SW 1271 (cell line): Measurements from ENCODE around the gene MED16.

Experiments
- DNase-seq, 2 experiments: peaks; one replicate each; lab custom pipeline; 2025; lab: John Stamatoyannopoulos, UW

MED16 gene

DNA sequence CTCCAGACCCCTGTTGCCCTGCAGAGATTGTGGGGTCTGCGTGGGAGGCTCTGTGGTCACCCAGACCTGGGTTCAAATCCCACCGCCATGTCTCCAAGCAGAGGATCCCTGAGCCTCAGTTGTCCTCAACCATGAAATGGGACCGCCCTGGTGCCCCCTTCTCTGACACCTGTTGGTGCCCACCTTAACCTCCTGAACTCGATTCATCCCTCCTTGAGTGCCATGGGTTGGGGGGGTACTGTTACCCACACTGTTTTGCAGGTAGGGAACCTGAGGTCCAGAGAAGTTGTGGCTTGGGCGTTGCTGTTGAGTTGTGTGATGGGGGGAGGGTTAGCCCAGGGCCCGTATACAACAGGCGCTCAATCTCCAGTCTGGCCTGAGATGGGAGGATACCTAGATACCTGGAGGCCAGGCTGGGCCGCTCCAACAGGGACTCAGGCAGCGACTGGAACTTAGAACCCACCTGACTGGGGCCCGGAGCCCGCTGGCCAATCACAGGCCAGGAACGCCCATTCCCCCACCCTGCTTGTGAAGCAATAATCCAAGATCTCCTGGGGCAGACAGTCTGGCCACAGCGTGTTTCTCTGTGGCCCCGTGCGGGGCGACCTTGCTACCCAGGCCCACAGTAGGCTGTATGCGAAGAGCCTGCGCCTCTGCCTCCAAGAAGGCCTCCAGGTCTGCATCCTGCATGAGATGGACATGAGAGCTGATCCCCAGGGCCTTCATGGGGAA lies 35.6 kb upstream of the MED16 start:
- DNase-seq: no peak

DNA sequence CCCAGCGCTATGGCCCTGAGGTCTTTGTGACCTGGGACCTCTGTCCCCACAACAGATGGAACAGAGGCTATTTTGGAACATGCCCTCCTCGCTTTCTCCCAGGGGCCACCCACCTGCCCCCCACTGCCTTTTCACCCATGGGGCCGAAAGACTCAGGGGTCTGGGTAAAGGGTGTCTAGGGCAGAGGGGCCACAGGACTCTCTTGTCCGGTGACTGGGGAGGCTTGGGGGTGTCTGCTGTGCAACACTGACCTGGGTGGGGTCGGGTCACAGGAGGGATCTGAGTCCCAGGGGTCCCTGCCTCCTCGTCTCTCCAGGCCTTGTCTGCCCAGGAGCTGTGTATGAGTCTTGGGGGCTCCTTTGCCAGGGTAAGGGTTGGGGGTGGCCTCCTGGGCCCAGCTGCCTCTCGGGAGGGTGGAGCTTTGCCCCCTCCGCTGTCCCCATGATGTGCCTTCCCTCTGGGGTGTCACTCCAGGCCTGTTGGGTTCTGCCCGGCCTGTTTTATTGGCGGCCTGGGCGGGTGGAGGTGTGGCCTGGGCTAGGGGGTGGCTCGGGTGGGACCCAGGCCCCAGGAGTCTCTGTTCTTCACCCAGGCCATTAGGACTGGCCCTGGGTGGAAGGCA lies 34.9 kb upstream of the MED16 start:
- DNase-seq: no peak

DNA sequence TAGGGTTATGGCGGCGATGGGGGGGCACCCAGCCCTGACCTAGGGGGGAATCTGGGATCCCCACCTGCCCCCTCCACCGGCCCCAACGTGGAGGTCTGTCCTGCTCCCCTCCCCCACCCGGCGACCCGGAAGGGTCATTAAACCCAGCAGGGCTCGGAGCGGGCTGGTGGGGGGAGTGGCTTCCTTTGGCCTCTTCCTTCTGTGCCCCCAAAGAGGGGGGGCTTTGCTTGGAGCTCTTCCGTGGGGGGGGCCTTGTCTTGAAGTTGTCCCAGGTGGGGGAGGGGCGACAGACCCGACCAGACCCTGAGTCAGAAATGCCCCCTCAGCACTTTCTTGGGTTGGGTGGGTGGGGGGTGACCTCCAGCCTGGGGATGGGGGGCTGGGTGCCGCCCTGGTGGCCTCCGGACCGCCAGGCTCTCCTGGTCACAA lies 34.4 kb upstream of the MED16 start:
- DNase-seq: no peak

- no peak for DNase-seq
Observed at GRCh38 chr19:926589-927350, 33.8 kb upstream of the MED16 start.

- no peak for DNase-seq
Observed at GRCh38 chr19:926323-926588, 33.3 kb upstream of the MED16 start.

DNA sequence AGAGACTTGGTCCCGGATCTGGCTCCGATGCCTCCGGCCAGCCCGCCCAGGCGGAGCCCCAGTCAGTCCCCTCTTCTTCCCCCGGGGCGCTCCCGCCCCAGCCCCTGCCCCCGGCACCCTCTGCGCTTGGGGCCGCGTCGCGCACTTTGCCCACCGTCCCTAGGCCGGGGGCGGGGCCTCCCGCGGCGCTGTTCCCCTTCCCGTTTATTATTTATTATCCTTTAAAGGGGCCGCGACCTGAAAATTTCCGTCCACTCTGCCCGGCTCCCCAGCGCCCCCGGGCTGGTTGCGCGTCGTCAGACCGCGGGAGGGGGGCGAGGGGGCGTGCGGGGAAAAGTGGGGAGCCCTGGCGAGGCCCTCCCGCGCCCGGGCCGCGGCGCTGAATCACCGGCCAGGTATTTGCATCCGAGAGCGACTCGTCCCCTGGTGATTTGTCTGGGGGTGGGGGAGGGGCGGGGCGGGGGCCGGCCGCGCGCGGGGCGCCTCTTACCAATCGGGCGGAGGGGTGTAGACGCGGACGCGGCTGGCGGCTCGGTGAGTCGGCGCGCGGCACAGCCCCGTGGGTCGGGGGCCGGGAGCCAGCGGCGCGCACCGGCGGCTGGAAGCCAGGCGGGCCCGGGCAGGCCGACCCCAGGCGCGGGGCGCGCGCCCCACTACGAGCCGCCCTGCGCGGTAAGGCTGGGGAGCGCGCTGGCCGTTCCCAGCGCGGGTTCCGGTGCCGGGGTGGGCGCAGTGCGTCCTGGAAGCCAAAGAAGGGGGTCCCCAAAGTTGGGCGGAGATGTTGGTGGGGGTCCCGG lies 32.7 kb upstream of the MED16 start, which contains the start of gene ARID3A:
TSS of gene ARID3A (plus strand) at position 510 of the 797 bp plus-strand sequence. CDS start 3,494 bp downstream, outside the sequence.
- peak; percentile 63 to 86 for DNase-seq

DNA sequence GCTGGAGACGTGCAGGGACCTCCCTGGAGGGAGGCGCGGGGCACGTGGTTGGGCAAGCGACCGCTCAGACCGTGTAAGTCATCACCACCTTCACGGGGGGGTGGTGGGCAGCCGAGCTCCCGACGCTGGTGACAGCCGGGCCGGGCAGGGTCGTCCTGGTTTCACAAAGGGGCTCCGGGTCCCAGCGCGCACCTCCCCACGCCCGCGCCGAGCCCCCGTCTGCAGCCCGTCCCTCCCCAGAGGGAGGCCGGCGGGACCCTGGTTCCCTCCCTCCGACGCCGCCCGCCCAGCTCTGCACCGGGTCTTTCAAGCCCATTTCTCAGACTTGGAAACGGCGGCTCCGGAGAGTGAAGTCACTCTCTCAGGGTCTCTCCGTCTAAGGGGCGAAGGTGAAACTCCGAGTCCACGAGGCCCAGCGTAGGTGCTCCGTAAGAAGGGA lies 32.1 kb upstream of the MED16 start:
- peak in 1 of 2 experiments; percentile 86 for DNase-seq

DNA sequence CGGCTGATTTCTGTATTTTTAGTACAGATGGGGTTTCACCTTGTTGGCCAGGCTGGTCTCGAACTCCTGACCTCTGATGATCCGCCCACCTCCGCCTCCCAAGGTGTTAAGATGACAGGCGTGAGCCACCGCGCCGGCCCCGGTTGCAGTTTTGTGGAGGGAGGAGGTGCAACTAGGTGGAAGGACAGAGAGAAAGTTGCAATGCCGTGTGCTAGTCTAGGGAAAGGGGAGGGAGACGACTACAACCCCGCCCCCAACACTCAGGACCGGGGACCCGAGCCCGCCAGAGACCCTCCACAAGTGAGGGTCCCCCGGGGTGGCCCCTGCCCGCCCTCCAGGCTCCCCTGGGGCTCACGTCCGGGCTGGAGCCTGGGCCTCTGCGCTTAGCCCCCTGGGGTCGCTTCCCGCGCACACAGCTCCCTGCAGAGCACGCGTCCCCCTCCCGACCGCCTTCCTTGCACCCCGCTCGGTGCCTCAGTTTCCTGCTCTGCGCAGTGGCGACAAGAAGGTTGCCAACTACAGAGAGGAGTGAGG lies 31.6 kb upstream of the MED16 start:
- no peak for DNase-seq

DNA sequence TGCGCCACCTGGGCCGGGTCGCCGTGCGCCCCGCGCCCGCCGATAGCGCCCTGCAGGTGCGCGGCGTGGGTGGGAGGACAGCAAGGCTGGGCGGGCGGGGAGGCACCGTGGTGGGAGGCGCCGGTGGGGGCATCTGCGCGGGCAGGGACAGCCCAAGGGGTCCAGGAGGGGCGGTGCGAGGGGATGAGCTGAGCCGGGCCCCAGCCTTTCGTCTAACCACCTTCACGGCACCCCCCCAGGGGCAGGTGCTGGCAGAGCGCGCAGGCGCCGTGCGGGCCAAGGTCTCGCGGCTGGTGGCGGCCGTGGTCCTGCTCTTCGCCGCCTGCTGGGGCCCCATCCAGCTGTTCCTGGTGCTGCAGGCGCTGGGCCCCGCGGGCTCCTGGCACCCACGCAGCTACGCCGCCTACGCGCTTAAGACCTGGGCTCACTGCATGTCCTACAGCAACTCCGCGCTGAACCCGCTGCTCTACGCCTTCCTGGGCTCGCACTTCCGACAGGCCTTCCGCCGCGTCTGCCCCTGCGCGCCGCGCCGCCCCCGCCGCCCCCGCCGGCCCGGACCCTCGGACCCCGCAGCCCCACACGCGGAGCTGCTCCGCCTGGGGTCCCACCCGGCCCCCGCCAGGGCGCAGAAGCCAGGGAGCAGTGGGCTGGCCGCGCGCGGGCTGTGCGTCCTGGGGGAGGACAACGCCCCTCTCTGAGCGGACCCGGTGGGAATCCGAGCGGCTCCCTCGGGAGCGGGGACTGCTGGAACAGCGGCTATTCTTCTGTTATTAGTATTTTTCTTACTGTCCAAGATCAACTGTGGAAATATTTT lies 27.3 kb upstream of the MED16 start:
- DNase-seq: no peak

DNA sequence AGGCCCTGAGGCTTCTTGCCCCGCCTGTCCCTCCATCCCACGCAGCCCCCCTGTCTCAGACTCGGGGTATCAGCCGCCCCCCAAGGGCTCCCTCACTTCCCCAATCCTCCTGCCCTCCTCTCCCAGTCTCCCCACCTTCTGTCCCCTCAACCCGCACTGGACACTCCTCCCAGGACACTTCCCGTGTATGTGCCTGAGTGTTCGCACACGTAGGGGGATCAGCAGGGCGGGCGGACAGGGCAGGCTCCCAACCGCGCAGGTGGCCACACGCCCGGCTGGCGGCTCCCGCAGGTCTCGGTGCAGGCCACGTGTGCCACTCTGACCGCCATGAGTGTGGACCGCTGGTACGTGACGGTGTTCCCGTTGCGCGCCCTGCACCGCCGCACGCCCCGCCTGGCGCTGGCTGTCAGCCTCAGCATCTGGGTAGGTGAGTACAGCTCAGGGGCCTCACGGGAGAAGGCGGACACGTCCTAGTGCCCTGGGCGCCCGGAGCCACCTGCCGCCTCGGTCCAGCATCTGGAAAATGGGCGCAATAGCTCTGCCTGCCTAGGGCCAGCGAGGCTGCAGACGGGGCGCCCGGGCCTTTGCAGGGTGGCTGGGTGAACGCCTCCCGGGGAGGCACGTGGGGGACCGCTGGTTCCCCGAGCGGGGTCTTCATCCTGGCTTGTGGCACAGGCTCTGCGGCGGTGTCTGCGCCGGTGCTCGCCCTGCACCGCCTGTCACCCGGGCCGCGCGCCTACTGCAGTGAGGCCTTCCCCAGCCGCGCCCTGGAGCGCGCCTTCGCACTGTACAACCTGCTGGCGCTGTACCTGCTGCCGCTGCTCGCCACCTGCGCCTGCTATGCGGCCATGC lies 26.4 kb upstream of the MED16 start:
- DNase-seq: no peak

DNA sequence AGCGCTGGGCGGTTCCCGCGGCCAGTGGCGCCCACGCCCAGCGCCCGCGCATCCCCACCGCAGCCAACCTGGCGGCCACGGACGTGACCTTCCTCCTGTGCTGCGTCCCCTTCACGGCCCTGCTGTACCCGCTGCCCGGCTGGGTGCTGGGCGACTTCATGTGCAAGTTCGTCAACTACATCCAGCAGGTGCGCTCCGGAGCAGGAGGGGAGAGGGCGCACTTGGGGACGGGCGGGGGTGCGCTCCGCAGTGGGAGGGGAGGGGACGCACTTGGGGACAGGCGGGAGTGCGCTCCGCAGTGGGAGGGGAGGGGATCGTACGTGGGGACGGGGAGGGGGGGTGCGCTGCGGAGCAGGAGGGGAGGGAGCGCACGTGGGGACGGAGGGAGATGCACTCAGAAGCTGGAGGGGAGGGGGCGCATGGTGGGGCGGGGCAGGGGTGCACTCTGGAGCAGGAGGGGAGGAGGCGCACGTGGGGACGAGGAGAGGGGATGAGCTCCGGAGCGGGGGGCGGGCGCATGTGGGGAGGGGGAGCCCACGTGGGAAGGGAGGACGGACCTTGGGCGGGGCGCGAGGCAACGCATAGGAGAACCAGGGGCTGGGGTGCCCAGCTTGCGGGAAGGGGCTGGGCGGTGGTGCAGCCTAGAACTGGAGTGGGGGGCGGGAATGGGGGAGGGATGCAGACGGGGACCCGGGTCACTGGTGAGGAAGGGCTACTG lies 25.7 kb upstream of the MED16 start:
- peak in 1 of 2 experiments; percentile 21 for DNase-seq

DNA sequence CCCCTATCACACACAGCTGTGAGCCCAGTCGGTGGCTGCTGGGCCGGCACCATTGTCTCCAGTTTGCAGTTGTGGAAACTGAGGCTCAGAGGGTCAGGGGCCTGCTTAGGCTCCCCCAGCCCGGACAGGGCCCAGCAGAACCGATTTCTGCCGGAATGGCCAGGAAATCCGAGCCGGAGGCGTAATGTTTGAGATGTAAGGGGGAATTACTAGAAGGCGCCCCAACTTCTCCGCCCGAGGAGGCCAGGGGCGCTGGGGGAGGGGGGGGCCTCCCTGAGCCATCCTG lies 25.1 kb upstream of the MED16 start:
- no peak for DNase-seq

- DNase-seq: peak in 1 of 2 experiments; percentile 27
Observed at GRCh38 chr19:917323-918151, 24.6 kb upstream of the MED16 start, which contains the start of gene KISS1R. TSS of gene KISS1R (plus strand) at chr19:917333. CDS start at chr19:917503, 170 bp downstream.

- no peak for DNase-seq
Observed at GRCh38 chr19:916645-917322, 23.8 kb upstream of the MED16 start.

GRCh38 chr19:913080-913748 lies 20.2 kb upstream of the MED16 start, which contains the start of gene R3HDM4:
TSS of gene R3HDM4 (minus strand) at chr19:913219. CDS start at chr19:913157, 62 bp downstream.
- peak in 1 of 2 experiments; percentile 29 for DNase-seq

GRCh38 chr19:912181-913079 lies 19.4 kb upstream of the MED16 start:
- DNase-seq: no peak
